ENCODE results near the gene ALB. TPM values are rescaled to one million over a fixed set of nuclear protein-coding genes. Genes with fewer than 3 reads are reported as not detected.

Gene ALB
- total RNA-seq, 1 donor from 2014 or later, result not detected

GRCh38 chr4:73416423-73417087 lies 12.5 kb downstream of the ALB start:
- TF ChIP-seq CTCF (IDR thresholded peaks at IDR 0.05), result no peak

GRCh38 chr4:73417342-73417741 lies 13.3 kb downstream of the ALB start:
- no peaks in the 10 kb centered on the region for H3K9me3 Mint-ChIP-seq (ENCODE audit: low read depth)
- no peak overlapping the region for H3K4me3 Mint-ChIP-seq (ENCODE audit: unreplicated experiment)
- no peak overlapping the region for H3K27ac Mint-ChIP-seq (ENCODE audit: unreplicated experiment)
- no peaks in the 10 kb centered on the region for H3K4me1 Mint-ChIP-seq (ENCODE audit: low read depth)
- H3K36me3 Mint-ChIP-seq (ENCODE audit: low read depth), result no peaks in the 10 kb centered on the region
- peaks cover 10% of the 10 kb centered on the region for H3K27me3 Mint-ChIP-seq (ENCODE audit: low read depth)
- TF ChIP-seq CTCF (IDR thresholded peaks at IDR 0.05), result no peak
- no peak for DNase-seq (ENCODE audit: low spot score)

More at GRCh38 chr4:73416423-73417087, 12.5 kb downstream of the ALB start:
- no peak for DNase-seq (ENCODE audit: low spot score)
- H3K4me3 Mint-ChIP-seq (ENCODE audit: unreplicated experiment), result no peak overlapping the region
- no peaks in the 10 kb centered on the region for H3K4me1 Mint-ChIP-seq (ENCODE audit: low read depth)
- peaks cover 11% of the 10 kb centered on the region for H3K27me3 Mint-ChIP-seq (ENCODE audit: low read depth)
- H3K27ac Mint-ChIP-seq (ENCODE audit: unreplicated experiment), result no peak overlapping the region
- H3K9me3 Mint-ChIP-seq (ENCODE audit: low read depth), result no peaks in the 10 kb centered on the region
- no peaks in the 10 kb centered on the region for H3K36me3 Mint-ChIP-seq (ENCODE audit: low read depth)

DNA sequence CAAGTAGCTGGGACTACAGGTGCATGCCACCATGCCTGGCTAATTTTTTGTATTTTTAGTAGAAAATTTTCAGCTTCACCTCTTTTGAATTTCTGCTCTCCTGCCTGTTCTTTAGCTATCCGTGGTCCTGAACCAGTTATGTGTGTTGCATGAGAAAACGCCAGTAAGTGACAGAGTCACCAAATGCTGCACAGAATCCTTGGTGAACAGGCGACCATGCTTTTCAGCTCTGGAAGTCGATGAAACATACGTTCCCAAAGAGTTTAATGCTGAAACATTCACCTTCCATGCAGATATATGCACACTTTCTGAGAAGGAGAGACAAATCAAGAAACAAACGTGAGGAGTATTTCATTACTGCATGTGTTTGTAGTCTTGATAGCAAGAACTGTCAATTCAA lies 13.9 kb downstream of the ALB start:
- no peak for TF ChIP-seq CTCF (IDR thresholded peaks at IDR 0.05)
- Mint-ChIP-seq H3K27ac (ENCODE audit: unreplicated experiment) (no peak overlapping the region), H3K9me3 (ENCODE audit: low read depth) (no peaks in the 10 kb centered on the region), H3K4me3 (ENCODE audit: unreplicated experiment) (no peak overlapping the region), H3K27me3 (ENCODE audit: low read depth) (peaks cover 10% of the 10 kb centered on the region), H3K36me3 (ENCODE audit: low read depth) (no peaks in the 10 kb centered on the region), H3K4me1 (ENCODE audit: low read depth) (no peaks in the 10 kb centered on the region)
- DNase-seq (ENCODE audit: low spot score), result no peak

DNA sequence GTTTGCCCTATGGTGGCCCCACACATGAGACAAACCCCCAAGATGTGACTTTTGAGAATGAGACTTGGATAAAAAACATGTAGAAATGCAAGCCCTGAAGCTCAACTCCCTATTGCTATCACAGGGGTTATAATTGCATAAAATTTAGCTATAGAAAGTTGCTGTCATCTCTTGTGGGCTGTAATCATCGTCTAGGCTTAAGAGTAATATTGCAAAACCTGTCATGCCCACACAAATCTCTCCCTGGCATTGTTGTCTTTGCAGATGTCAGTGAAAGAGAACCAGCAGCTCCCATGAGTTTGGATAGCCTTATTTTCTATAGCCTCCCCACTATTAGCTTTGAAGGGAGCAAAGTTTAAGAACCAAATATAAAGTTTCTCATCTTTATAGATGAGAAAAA lies 14.6 kb downstream of the ALB start:
- Mint-ChIP-seq H3K4me3 (ENCODE audit: unreplicated experiment) (no peak overlapping the region), H3K27ac (ENCODE audit: unreplicated experiment) (no peak overlapping the region), H3K9me3 (ENCODE audit: low read depth) (no peaks in the 10 kb centered on the region), H3K4me1 (ENCODE audit: low read depth) (no peaks in the 10 kb centered on the region), H3K27me3 (ENCODE audit: low read depth) (peaks cover 10% of the 10 kb centered on the region), H3K36me3 (ENCODE audit: low read depth) (no peaks in the 10 kb centered on the region)
- TF ChIP-seq CTCF (IDR thresholded peaks at IDR 0.05), result no peak
- no peak for DNase-seq (ENCODE audit: low spot score)

GRCh38 chr4:73419106-73420038 lies 15.3 kb downstream of the ALB start:
- H3K27ac Mint-ChIP-seq (ENCODE audit: unreplicated experiment), result no peak overlapping the region
- no peaks in the 10 kb centered on the region for H3K4me1 Mint-ChIP-seq (ENCODE audit: low read depth)
- TF ChIP-seq CTCF (IDR thresholded peaks at IDR 0.05), result no peak
- H3K27me3 Mint-ChIP-seq (ENCODE audit: low read depth), result peaks cover 13% of the 10 kb centered on the region
- no peak for DNase-seq (ENCODE audit: low spot score)
- H3K9me3 Mint-ChIP-seq (ENCODE audit: low read depth), result no peaks in the 10 kb centered on the region
- H3K4me3 Mint-ChIP-seq (ENCODE audit: unreplicated experiment), result no peak overlapping the region
- H3K36me3 Mint-ChIP-seq (ENCODE audit: low read depth), result no peaks in the 10 kb centered on the region
